ENCODE data around the gene CNGB1.

- TF ChIP-seq KAT7 (CRISPR knock-in tag; IDR thresholded peaks at IDR 0.05; ENCODE audit: borderline replicate concordance) (no peak), ARNTL (CRISPR knock-in tag; IDR thresholded peaks at IDR 0.05) (no peak)
Measured at GRCh38 chr16:57878586-57878985, 92.3 kb downstream of the CNGB1 start.

Measured in HepG2 (cell line).